ENCODE results near the gene TMEM54. TPM values are rescaled to one million over a fixed set of nuclear protein-coding genes. Genes with fewer than 3 reads are reported as not detected.
A peak's percentile ranks its signal among the peaks of the same experiment; 100 is the strongest.

TMEM54 gene
- total RNA-seq, 1 donor from 2014 or later: 0.49 TPM

DNA sequence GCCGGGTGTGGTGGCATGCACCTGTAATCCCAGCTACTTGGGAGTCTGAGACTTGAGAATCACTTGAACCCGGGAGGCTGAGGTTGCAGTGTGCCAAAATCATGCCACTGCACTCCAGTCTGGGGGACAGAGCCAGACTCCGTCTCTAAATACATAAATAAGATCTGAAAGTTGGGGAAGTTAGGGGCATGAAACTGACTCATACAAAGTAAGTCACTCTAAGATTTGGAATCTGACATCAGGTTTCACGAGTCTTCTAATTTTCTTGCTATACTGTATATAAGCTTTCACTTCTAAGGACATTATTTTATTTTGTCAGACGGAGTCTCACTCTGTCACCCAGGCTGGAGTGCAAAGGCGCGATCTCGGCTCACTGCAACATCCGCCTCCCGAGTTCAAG is 33.3 kb upstream of the TMEM54 start:
- TF ChIP-seq, protein P1, sequence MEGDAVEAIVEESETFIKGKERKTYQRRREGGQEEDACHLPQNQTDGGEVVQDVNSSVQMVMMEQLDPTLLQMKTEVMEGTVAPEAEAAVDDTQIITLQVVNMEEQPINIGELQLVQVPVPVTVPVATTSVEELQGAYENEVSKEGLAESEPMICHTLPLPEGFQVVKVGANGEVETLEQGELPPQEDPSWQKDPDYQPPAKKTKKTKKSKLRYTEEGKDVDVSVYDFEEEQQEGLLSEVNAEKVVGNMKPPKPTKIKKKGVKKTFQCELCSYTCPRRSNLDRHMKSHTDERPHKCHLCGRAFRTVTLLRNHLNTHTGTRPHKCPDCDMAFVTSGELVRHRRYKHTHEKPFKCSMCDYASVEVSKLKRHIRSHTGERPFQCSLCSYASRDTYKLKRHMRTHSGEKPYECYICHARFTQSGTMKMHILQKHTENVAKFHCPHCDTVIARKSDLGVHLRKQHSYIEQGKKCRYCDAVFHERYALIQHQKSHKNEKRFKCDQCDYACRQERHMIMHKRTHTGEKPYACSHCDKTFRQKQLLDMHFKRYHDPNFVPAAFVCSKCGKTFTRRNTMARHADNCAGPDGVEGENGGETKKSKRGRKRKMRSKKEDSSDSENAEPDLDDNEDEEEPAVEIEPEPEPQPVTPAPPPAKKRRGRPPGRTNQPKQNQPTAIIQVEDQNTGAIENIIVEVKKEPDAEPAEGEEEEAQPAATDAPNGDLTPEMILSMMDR (IDR thresholded peaks at IDR 0.05; ENCODE audit: unreplicated experiment): no peak
- Mint-ChIP-seq H3K36me3 (ENCODE audit: low read depth, unreplicated experiment) (peaks cover 15% of the 10 kb centered on the region), H3K27ac (ENCODE audit: unreplicated experiment) (no peak overlapping the region)

GRCh38 chr1:32933742-32934322 is 32.6 kb upstream of the TMEM54 start:
- H3K9me3 Mint-ChIP-seq (ENCODE audit: unreplicated experiment): no peaks in the 10 kb centered on the region
- TF ChIP-seq, protein P1 (IDR thresholded peaks at IDR 0.05; ENCODE audit: unreplicated experiment): peak; percentile 66
- H3K4me1 Mint-ChIP-seq (ENCODE audit: unreplicated experiment): peaks cover 12% of the 10 kb centered on the region
- peak; percentile 47 for DNase-seq (ENCODE audit: low spot score)
- peak overlapping the region; percentile 62 for H3K27ac Mint-ChIP-seq (ENCODE audit: unreplicated experiment)
- peaks cover 12% of the 10 kb centered on the region for H3K36me3 Mint-ChIP-seq (ENCODE audit: low read depth, unreplicated experiment)
- no peak overlapping the region for H3K4me3 Mint-ChIP-seq (ENCODE audit: unreplicated experiment)
- peaks cover 1% of the 10 kb centered on the region for H3K27me3 Mint-ChIP-seq (ENCODE audit: unreplicated experiment)

More for the DNA sequence above, 33.3 kb upstream of the TMEM54 start:
- no peak for DNase-seq (ENCODE audit: low spot score)
- Mint-ChIP-seq H3K4me1 (ENCODE audit: unreplicated experiment) (peaks cover 17% of the 10 kb centered on the region), H3K9me3 (ENCODE audit: unreplicated experiment) (no peaks in the 10 kb centered on the region), H3K4me3 (ENCODE audit: unreplicated experiment) (no peak overlapping the region), H3K27me3 (ENCODE audit: unreplicated experiment) (peaks cover 1% of the 10 kb centered on the region)

GRCh38 chr1:32931760-32932159 is 30.6 kb upstream of the TMEM54 start:
- DNase-seq (ENCODE audit: low spot score): no peak
- Mint-ChIP-seq H3K4me3 (ENCODE audit: unreplicated experiment) (no peak overlapping the region), H3K4me1 (ENCODE audit: unreplicated experiment) (peaks cover 8% of the 10 kb centered on the region), H3K27me3 (ENCODE audit: unreplicated experiment) (peaks cover 1% of the 10 kb centered on the region), H3K27ac (ENCODE audit: unreplicated experiment) (no peak overlapping the region), H3K9me3 (ENCODE audit: unreplicated experiment) (no peaks in the 10 kb centered on the region), H3K36me3 (ENCODE audit: low read depth, unreplicated experiment) (peaks cover 1% of the 10 kb centered on the region)
- TF ChIP-seq, protein P1 (IDR thresholded peaks at IDR 0.05; ENCODE audit: unreplicated experiment): no peak

- TF ChIP-seq, protein P1 (IDR thresholded peaks at IDR 0.05; ENCODE audit: unreplicated experiment): no peak
- H3K27me3 Mint-ChIP-seq (ENCODE audit: unreplicated experiment): peaks cover 16% of the 10 kb centered on the region
- no peak for DNase-seq (ENCODE audit: low spot score)
- peaks cover 24% of the 10 kb centered on the region for H3K4me1 Mint-ChIP-seq (ENCODE audit: unreplicated experiment)
- H3K4me3 Mint-ChIP-seq (ENCODE audit: unreplicated experiment): no peak overlapping the region
- H3K27ac Mint-ChIP-seq (ENCODE audit: unreplicated experiment): no peak overlapping the region
- no peaks in the 10 kb centered on the region for H3K9me3 Mint-ChIP-seq (ENCODE audit: unreplicated experiment)
- H3K36me3 Mint-ChIP-seq (ENCODE audit: low read depth, unreplicated experiment): no peaks in the 10 kb centered on the region
Measured at GRCh38 chr1:32929366-32929765, 28.2 kb upstream of the TMEM54 start.

DNA sequence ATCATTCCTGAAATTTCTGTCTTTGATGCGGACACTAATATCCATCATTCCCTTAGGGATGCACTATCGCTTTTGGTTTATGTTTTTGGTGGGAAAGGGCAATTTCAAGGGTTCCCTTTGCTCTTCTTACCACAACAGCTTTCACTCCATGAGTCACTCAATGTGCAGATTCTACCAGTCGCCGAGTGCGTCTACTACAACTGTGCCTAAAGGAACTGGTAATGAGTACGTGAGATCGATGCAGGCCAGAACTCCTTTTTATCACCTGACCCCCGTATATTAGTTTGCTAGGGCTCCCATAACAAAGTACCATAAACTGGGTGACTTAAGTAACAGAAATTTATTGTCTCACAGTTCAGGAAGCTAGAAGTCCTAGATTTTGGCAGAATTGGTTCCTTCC is 27.5 kb upstream of the TMEM54 start:
- H3K36me3 Mint-ChIP-seq (ENCODE audit: low read depth, unreplicated experiment): no peaks in the 10 kb centered on the region
- peaks cover 16% of the 10 kb centered on the region for H3K27me3 Mint-ChIP-seq (ENCODE audit: unreplicated experiment)
- TF ChIP-seq, protein P1 (IDR thresholded peaks at IDR 0.05; ENCODE audit: unreplicated experiment): no peak
- DNase-seq (ENCODE audit: low spot score): no peak
- H3K27ac Mint-ChIP-seq (ENCODE audit: unreplicated experiment): no peak overlapping the region
- no peaks in the 10 kb centered on the region for H3K9me3 Mint-ChIP-seq (ENCODE audit: unreplicated experiment)
- no peak overlapping the region for H3K4me3 Mint-ChIP-seq (ENCODE audit: unreplicated experiment)
- H3K4me1 Mint-ChIP-seq (ENCODE audit: unreplicated experiment): peaks cover 19% of the 10 kb centered on the region

Measured in endothelial cell (in vitro differentiated cells).